GM19351 (cell line): Measurements from ENCODE around the gene ACSM2A.
"Not testable (repeated sequence)": the region's sequence is repeated elsewhere in the genome, so short reads cannot be mapped to it uniquely, and the experiment has no call there.

Experiments used
- ATAC-seq: cut with Tn5 transposase; IDR thresholded peaks from one replicate; pipeline ENCODE4 v1.9.1; 2021; ENCODE audit warnings: mild to moderate bottlenecking, moderate library complexity; ENCODE audit not compliant: unreplicated experiment

Gene ACSM2A, protein sequence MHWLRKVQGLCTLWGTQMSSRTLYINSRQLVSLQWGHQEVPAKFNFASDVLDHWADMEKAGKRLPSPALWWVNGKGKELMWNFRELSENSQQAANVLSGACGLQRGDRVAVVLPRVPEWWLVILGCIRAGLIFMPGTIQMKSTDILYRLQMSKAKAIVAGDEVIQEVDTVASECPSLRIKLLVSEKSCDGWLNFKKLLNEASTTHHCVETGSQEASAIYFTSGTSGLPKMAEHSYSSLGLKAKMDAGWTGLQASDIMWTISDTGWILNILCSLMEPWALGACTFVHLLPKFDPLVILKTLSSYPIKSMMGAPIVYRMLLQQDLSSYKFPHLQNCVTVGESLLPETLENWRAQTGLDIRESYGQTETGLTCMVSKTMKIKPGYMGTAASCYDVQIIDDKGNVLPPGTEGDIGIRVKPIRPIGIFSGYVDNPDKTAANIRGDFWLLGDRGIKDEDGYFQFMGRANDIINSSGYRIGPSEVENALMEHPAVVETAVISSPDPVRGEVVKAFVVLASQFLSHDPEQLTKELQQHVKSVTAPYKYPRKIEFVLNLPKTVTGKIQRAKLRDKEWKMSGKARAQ

DNA sequence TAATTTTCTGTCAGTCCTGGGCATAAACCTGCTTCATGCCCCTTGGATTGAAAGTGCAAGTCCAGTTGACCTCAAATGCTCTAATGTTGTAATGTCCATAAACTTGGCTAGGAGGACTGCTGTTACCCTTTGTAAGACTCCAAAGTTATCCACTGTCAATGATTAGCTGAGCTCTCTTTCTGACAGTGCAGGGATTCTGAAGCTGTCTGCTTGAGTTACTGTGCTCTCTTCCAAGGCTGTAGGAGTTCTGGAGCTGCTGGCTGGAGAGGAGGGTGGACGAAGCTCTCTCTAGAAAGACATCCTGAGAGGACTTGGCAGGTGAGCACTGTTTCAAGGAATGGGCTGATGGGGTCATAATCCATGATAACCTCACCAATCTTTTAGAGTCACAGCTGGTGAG lies at the start of gene ACSM2A:
Gene ACSM2A, plus strand, starts transcription at position 158 of the 400 bp plus-strand sequence. CDS start 8,594 bp downstream, outside the sequence.
- ATAC-seq: not testable (repeated sequence)

DNA sequence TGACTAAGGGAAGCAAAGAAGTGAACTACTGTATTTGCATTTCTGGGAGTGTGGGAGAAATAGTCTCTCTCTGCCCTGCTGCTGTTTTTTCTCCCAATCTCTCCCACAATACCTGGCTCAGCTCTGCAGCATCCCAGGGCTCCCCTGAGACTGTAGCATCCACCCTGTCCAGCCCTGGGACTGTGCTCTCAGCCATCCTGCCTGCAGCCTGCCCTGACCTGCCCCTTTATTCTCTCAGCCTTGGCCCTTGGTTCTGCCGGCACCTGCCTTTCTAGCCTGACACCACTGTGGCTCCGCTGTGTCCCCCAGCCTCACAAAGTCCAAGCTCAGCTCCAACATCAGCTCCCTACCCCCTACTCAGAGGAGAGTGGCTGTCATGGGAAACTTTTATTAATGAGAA lies 48.7 kb upstream of the ACSM2A start:
- no peak for ATAC-seq

DNA sequence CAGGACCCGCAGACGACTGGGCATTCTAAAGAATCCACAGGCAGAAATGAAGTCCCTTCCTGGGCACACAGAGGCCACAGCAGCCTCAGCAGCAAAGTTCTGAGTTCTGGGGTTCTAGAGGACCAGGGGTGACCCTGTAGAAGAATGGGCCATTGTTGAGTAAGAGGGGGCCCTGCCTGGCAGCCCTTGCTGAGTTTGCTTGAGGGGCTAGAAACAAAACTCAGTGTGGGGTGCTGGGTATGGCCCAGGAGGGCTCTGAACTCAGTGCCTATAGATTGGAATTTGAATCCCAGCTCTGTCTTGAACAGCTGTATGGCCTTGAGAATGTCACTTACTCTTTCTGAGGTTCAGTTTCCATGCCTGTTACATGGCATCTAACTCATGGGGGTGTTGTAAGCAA lies 46.7 kb upstream of the ACSM2A start, which contains the start of gene PDILT:
Gene PDILT, minus strand, starts transcription at position 101 of the 400 bp plus-strand sequence. CDS start 5,437 bp downstream, outside the sequence.
- no peak for ATAC-seq

DNA sequence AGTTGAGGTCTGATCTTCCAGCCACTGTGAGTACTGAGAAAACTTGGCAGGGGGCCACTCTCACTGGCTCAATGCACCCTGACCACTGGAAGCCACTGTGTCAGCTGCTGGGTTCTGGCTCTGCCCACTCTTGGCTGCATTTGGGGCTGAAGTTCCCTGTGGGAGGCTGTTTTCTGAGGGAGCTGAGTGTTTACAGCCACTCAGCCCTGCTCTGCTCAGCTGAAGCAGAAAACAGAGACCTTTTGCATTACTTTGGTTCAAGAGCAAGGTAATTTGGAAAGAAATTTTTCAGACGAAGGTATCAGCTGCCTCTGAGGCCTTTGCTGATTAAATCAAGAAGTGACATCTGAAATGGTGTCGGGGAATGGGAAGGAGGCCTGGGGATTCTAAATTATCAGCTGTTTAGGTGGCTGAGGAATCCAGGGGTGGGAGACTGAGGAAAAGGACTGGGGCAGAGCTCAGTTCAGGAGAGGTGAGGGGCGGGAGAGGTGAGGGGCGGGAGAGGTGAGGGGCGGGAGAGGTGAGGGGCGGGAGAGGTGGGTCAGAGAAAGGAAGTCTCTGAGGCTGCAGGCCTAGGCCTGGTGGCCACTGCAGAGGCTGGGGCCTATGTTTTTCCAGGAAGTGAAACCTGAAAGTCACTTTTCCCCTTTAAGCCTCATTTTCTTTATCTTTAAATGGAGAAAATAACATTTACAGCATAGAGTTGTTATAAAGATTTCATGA lies 41.8 kb upstream of the ACSM2A start, which contains the start of gene ACSM5:
Gene ACSM5, plus strand, starts transcription at position 137 of the 723 bp plus-strand sequence. CDS start 1,951 bp downstream, outside the sequence.
- ATAC-seq: peak; percentile 41

DNA sequence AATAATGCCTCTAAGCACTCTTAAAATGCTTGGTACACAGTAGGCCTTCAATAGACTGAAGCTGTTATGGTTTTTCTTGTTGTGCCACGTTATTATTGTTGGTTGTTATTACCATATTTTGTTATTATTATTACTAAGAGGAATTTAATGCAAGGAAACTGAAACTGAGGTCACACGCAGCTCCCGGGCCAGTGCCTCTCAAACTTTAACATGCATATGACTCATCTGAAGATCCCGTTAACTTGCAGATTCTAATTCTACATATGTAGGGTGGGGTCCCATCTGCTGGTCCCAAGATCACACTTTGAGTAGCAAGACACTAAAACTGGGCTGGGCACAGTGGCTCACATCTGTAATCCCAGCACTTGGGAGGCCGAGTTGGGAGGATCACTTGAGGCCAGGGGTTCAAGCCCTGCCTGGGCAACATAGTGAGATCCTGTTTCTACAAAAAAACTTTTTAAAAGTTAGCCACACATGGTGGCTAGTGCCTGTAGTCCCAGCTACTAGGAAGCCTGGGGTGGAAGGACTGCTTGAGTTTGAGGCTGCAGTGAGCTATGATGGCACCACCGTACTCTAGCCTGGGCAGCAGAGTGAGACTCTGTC lies 41.1 kb upstream of the ACSM2A start:
- peak; percentile 92 for ATAC-seq

DNA sequence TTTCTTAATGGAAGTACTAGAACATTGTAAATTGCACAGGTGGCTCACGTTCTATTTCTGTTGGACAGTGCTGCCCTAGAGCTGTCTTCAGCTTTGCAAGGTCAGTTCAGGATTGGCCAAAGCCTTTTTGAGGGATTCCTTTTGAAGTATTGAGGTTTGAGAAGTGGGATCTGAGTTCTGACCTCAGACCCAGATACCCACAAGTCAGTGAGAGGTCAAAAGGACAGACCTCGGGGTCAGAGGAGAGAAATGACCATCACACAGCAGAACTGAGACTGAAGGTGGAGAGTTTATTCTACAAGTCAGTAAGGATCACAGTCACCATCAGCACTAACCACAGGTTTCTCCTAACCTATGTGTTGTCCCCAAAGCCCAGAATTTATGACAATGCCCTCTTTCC lies 40.3 kb upstream of the ACSM2A start:
- peak; percentile 43 for ATAC-seq

DNA sequence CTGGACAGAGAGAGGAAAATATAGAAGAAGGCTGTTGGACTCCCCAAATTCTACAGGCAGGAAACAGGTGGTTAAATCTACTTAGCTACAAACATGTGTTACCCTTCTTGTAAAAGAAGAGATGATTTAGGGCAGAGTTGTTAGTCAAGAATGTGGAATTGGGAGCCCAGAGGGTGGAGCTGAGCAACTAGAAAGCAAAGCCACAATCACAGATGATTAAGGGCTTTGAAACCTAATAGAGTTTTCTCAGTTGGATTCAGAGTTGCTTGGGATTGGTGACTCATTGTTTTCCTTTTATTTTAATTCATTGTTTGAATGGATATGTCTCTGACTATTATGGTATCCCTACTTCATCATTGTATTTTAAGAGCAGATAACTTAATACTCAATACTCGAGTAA lies 35.8 kb upstream of the ACSM2A start:
- no peak for ATAC-seq

DNA sequence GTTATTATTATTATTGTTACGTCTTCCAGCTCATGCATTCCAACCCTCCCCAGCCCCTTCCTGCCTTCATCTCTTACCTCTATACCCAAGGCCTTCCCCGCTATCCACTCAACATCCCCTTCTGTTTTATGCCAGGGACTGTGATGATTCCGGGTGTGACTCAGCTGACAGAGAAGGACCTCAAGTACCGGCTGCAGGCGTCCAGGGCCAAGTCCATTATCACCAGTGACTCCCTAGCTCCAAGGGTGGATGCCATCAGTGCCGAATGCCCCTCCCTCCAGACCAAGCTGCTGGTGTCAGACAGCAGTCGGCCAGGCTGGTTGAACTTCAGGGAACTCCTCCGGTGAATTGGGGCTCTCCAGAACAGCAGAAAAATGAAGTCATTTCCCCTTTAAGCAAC lies 32.2 kb upstream of the ACSM2A start:
- ATAC-seq: not testable (repeated sequence)

DNA sequence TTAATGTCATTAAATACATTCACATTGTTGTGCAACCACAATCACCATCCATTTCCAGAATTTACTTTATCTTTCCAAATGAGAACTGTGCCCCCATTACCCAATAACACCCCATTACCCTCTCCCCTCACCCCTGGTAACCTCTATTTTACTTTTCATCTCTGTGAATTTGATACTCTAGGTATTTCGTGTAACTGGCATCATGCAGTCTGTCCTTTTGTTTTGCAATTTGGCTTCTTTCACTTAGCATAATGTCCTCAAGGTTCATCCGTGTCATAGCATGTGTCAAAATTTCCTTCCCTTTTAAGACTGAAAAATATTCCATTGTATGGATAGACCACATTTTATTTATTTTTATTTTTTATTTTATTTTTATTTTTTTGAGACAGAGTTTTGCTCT lies 29.6 kb upstream of the ACSM2A start:
- not testable (repeated sequence) for ATAC-seq

DNA sequence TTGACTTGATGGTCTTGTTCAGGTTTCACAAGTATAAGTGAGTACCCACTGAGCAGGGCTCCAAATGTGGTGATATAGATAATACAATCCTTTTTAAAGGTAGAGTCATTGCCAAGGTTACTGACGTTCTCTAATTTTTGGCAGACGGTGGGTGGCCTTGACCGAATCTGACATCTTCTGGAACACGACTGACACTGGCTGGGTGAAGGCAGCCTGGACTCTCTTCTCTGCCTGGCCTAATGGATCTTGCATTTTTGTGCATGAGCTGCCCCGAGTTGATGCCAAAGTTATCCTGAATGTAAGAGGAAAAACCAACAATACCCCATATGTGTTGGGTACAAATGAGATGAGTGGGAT lies 27.6 kb upstream of the ACSM2A start:
- not testable (repeated sequence) for ATAC-seq

DNA sequence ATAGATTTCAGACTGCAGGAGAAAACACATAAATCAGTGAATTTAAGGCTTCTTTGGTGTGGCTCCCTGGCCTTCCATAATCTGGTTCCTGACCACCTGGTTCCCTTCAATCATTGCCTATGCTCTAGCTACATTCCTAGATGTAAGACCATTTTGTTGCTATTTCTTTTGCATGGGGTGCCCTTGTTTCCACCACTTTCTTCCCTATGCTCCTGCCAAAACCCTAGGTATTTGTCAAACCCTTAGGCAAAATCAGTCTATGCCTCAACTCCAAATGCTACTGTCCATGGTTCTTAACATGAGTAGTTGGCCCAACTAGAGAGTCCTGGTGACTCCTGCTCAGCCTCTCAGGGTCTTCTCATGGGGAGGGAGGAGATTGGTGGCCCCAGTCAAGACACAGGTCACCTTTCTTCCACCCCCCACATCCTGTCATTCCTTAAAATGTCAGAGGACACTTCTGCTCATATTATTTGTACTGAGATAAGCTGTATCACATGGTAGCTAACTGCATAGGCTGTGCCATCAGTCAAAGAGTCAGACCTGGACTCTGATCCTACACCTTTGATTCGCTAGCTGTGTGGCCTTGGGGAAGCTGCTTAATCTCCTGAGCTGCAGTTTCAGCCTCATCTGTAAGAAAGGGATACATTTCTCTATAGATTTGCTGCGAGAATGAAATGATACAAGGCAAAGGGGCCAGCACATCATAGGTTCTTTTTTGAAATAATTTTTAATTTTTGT lies 27.0 kb upstream of the ACSM2A start:
- ATAC-seq: no peak

DNA sequence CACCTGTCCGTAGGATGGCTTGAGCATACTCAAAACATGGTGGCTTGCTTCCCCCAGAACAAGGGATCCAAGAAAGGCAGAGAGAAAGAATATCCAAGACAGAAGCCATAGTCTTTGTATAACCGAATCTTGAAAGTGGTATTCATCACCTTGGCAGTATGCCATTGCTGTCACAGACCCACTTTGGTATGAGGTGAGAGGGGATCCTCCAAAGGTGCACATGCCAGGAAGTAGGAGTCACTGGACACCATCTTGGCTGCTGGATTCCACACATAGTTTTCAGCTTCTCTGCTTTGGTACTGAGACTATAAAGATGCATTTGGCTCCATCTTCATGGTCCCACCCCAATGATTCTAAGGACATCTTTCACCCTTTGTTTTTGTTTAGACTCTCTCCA lies 23.9 kb upstream of the ACSM2A start:
- not testable (repeated sequence) for ATAC-seq

DNA sequence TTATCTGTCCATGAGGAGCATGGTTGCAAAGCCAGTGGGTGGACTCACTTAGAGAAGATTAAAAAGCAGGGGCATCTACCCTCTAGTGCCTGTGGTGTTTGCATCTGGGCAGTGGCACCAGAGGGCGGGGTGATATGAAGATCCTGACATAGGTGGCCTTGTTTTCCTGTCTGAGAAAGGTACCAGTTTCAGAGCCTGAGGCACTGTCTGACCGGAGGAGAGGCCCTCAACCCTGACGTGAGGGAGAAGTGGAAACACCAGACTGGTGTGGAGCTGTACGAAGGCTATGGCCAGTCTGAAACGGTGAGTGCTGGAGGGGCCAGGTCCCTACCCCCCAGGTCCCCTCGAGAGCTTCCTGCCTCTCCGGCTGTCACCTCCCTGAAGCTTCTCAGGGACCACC lies 21.8 kb upstream of the ACSM2A start:
- not testable (repeated sequence) for ATAC-seq

DNA sequence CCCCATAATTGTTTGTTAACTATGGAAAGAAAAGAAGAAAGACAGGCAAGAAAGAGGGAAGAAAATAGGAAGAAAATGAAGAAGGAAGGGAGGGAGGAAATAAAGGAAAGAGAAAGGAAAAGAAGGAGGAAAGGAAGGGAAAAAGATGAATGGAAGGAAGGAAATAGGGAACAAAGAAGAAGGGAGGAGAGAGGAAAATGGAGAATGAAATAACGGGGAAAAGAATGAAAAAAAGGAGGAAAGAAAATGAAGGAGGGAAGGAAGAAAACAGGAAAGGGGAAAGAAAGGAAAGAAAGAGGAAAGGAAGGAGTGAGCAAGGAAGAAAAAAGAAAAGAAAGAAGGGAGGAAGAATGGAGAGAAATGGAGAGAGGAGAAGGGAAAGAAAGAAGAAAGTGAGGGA lies 20.8 kb upstream of the ACSM2A start:
- ATAC-seq: not testable (repeated sequence)

DNA sequence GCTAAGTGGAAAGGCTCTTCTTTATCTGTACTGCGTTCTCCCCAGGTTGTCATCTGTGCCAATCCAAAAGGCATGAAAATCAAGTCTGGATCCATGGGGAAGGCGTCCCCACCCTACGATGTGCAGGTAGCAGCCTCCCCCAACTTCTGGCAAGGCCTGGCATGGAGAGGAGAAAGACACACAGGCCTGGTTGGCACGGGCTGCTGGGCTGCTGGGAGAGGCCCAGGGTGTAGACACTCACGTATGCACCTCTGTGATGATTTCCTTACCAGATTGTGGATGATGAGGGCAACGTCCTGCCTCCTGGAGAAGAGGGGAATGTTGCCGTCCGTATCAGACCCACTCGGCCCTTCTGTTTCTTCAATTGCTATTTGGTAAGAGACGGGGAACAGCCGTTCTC lies 20.4 kb upstream of the ACSM2A start:
- ATAC-seq: no peak

DNA sequence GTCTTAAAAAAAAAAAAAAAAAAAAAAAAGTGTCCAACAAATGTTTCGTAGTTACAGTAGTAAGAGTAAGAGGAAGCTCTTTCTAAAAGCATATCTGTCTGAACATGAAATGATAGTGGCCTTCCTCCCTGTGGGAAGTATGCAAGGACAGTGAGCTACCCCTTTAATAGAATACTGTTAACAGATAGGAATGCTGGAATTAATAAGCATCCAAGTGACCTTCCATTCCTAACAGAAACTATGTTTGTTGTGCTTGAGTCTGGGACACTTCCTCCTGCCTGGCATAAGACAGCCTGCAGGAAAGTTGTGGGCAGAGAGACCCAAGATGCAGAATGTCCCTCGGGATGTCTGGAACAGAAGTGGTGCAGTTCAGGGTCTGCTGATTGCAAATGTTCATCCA lies 12.4 kb upstream of the ACSM2A start:
- not testable (repeated sequence) for ATAC-seq

DNA sequence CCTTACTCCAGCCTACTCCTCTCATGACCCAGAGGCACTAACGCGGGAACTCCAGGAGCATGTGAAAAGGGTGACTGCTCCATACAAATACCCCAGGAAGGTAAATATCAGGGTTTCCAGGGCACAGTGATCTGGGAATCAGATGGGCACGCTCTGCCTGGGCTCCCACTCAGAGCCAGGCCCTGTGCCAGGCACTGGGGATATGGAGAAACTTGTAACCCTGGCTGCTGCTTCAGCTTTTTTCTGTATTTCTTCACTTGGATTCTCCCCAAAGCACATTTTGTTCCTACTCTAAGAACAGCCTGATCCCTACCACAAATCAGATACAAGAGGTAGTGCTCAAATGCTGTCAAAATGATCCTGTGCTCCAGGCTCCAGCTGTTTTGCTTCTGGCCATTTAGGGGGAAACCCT lies 11.5 kb upstream of the ACSM2A start:
- ATAC-seq: not testable (repeated sequence)

DNA sequence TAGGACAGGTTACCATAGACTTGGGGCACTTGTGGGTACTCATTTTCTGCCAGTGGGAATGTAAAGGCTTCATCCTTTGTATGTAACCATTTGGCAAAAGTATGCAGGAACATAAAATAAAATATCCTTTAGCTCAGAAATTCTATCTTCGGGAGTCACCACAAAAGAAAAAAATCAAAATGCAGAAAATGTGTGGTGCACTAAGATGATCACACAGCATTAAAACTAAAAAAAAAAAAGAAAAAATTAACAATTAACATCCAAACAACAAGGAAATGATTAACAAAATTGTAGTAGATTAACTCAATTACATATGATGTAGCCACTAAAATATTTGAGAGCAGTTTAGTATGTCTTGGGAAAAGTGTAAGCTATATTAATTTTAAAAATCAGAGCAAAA lies 10.6 kb upstream of the ACSM2A start:
- ATAC-seq: not testable (repeated sequence)

DNA sequence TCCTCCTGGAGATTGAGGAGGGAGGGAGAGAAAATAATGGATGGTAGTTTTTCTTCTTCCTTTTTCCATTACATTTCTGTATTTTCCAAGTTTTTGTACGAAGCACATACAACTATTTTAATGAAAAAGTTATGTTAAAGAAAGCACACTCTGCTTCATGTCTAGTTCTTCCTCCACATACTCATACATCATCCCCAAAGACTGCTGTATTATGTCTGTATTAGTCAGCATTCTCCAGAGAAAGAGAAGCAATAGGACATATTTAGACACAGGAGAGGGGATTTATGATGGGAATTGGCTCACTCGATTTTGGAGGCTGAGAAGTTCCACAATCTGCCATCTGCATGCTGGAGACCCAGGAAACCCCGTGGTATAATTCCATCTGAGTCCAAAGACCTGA lies 10.1 kb upstream of the ACSM2A start:
- ATAC-seq: no peak

DNA sequence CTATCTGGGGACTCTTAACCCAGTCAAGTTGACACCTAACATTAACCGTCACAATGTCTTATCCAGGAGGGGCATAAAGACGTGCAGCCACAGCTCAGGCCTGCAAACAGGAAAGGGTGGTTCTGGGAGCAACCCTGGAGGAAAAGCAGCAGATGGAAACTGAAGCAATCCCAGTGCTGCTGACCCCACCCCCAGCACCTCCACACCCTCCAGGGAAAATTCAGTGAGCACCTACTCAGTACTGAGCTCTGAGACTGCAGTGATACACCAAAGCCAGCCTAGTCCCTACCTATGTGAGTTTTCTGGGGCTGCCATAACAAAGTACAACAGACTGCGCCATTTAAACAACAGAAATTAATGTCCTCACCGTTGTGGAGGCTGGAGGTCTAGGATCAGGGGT lies 9.5 kb upstream of the ACSM2A start:
- ATAC-seq: not testable (repeated sequence)
